ENCODE measurements around the gene TMED7. TPM values are rescaled to one million over a fixed set of nuclear protein-coding genes. Genes with fewer than 3 reads are reported as not detected.

The TMED7 gene
- total and polyA plus RNA-seq, 3 donors from 2014 or later, result 43.6 to 119 (median 89.3) TPM

GRCh38 chr5:115600766-115601165 is 25.1 kb downstream of the TMED7 start:
- H3K4me1 ChIP-seq, result peaks cover 10% of the 10 kb centered on the region
- H3K27ac ChIP-seq, result no peak overlapping the region
- no peak for DNase-seq
- no peak for TF ChIP-seq POLR2A (IDR thresholded peaks at IDR 0.05)
- TF ChIP-seq, protein P1, sequence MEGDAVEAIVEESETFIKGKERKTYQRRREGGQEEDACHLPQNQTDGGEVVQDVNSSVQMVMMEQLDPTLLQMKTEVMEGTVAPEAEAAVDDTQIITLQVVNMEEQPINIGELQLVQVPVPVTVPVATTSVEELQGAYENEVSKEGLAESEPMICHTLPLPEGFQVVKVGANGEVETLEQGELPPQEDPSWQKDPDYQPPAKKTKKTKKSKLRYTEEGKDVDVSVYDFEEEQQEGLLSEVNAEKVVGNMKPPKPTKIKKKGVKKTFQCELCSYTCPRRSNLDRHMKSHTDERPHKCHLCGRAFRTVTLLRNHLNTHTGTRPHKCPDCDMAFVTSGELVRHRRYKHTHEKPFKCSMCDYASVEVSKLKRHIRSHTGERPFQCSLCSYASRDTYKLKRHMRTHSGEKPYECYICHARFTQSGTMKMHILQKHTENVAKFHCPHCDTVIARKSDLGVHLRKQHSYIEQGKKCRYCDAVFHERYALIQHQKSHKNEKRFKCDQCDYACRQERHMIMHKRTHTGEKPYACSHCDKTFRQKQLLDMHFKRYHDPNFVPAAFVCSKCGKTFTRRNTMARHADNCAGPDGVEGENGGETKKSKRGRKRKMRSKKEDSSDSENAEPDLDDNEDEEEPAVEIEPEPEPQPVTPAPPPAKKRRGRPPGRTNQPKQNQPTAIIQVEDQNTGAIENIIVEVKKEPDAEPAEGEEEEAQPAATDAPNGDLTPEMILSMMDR (IDR thresholded peaks at IDR 0.05), result no peak
- intact Hi-C loops (cut with DNase I; ENCODE audit: low total_unique reads), result no loop called here
- no peaks in the 10 kb centered on the region for H3K36me3 ChIP-seq (ENCODE audit: low read depth, missing control alignments)
- H3K27me3 ChIP-seq, result no peaks in the 10 kb centered on the region
- 89 to 91% methylated on average over 3 of the region's 3 CpGs for WGBS, 2 donors
- no peaks in the 10 kb centered on the region for H3K9me3 ChIP-seq
- H3K4me3 ChIP-seq, result no peak overlapping the region

GRCh38 chr5:115599924-115600323 is 25.9 kb downstream of the TMED7 start:
- TF ChIP-seq, protein P1 (IDR thresholded peaks at IDR 0.05), result no peak
- no peak for TF ChIP-seq POLR2A (IDR thresholded peaks at IDR 0.05)
- Histone ChIP-seq H3K4me1 (peaks cover 10% of the 10 kb centered on the region), H3K9me3 (no peaks in the 10 kb centered on the region), H3K36me3 (ENCODE audit: low read depth, missing control alignments) (no peaks in the 10 kb centered on the region), H3K27me3 (no peaks in the 10 kb centered on the region), H3K4me3 (no peak overlapping the region), H3K27ac (no peak overlapping the region)
- no peak for DNase-seq
- 71 to 73% methylated on average over 2 of the region's 2 CpGs for WGBS, 2 donors
- intact Hi-C loops (cut with DNase I; ENCODE audit: low total_unique reads), result no loop called here

- no peak for TF ChIP-seq POLR2A (IDR thresholded peaks at IDR 0.05)
- TF ChIP-seq, protein P1 (IDR thresholded peaks at IDR 0.05), result no peak
- Histone ChIP-seq H3K27me3 (no peaks in the 10 kb centered on the region), H3K9me3 (no peaks in the 10 kb centered on the region), H3K27ac (no peak overlapping the region), H3K4me1 (peaks cover 10% of the 10 kb centered on the region), H3K4me3 (no peak overlapping the region), H3K36me3 (ENCODE audit: low read depth, missing control alignments) (no peaks in the 10 kb centered on the region)
- WGBS, 2 donors, result 57 to 82% methylated on average over 1 of the region's 1 CpG
- intact Hi-C loops (cut with DNase I; ENCODE audit: low total_unique reads), result no loop called here
- DNase-seq, result peak; percentile 34
Measured at GRCh38 chr5:115599502-115599901, 26.3 kb downstream of the TMED7 start.

DNA sequence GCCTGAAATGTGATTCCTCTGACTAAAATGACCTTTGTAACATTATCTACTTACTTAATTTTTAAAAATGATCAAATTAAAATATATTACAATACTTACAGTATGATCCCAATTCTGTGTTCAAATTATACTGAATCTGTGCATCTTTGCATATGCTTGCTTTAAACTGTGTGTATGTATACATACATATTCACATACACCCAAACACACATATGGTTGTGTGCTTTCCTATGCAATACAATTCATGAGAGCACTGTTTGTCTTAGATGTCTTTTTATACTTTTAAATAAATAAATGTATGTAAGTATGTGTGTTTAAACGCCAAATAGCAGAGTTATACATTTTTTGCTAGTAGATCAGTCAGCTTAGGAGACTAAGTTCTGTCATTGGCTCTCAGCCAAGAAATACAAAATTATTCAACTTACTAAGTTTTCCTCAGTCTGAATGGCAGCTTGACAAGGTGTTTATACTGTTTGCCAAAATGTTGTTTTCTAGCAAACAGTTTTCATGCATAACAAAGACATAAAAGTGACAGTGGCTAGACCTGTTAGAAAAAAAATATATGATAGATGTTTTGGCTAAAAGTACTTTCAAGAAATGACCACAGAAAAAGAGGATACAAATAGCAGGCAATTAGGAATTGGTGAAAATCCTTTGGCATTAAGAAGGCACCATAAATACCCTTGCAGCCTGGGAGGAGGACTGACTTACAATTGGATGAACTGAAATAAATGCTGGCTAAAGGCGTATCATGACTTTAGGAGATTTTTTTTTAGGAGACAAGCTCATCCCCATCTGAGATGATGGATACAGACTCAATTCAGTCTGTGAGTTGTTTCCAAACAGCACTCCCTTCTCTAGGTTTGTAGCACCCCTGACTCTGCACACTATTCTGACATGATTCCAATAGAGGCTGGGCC is 31.4 kb downstream of the TMED7 start:
- Histone ChIP-seq H3K9me3 (no peaks in the 10 kb centered on the region), H3K27ac (no peak overlapping the region), H3K36me3 (ENCODE audit: low read depth, missing control alignments) (no peaks in the 10 kb centered on the region), H3K4me1 (no peaks in the 10 kb centered on the region), H3K4me3 (no peak overlapping the region), H3K27me3 (no peaks in the 10 kb centered on the region)
- intact Hi-C loops (cut with DNase I; ENCODE audit: low total_unique reads), result no loop called here
- TF ChIP-seq, protein P1 (IDR thresholded peaks at IDR 0.05), result no peak
- TF ChIP-seq POLR2A (IDR thresholded peaks at IDR 0.05), result no peak
- no peak for DNase-seq
- WGBS, 2 donors, result 84 to 88% methylated on average over 2 of the region's 2 CpGs

Data from testis (tissue), 3 donors.